Measurements from ENCODE around the gene TMEM9. TPM values are rescaled to one million over a fixed set of nuclear protein-coding genes. Genes with fewer than 3 reads are reported as not detected.

Gene TMEM9
- total RNA-seq, 2 experiments from 2014 or later: 28.7 to 30.6 TPM

DNA sequence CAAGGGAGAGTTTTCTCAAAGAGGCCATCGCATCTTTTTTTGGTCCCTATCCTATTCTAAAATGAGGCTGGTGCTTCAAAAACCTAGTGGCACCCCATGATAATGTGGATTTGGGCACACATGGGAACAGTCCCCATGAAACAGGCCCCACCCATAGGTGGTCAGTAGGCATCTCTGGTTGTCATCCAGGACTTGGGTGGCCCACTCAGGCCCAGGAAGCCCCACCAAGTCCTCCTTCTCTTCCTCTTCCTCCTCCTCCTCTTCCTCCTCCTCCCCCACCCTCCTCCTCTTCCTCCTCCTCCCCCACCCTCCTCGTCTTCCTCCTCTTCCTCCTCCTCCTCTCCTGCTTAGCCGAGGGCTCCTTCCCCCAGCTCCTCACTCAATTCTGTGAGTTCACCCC, 42.6 kb downstream of the TMEM9 start:
- intact Hi-C loops (cut with micrococcal nuclease): loop anchor here (10.0 kb wide), 1 partner anchor 137 kb away; no protein-coding TSS in a partner anchor
- DNase-seq: no peak
- ATAC-seq: no peak
- TF ChIP-seq, protein P1, sequence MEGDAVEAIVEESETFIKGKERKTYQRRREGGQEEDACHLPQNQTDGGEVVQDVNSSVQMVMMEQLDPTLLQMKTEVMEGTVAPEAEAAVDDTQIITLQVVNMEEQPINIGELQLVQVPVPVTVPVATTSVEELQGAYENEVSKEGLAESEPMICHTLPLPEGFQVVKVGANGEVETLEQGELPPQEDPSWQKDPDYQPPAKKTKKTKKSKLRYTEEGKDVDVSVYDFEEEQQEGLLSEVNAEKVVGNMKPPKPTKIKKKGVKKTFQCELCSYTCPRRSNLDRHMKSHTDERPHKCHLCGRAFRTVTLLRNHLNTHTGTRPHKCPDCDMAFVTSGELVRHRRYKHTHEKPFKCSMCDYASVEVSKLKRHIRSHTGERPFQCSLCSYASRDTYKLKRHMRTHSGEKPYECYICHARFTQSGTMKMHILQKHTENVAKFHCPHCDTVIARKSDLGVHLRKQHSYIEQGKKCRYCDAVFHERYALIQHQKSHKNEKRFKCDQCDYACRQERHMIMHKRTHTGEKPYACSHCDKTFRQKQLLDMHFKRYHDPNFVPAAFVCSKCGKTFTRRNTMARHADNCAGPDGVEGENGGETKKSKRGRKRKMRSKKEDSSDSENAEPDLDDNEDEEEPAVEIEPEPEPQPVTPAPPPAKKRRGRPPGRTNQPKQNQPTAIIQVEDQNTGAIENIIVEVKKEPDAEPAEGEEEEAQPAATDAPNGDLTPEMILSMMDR (IDR thresholded peaks at IDR 0.05): no peak
- H3K36me3 Mint-ChIP-seq (ENCODE audit: low read depth): no peaks in the 10 kb centered on the region
- no peak overlapping the region for H3K27ac Mint-ChIP-seq
- ChIA-PET CTCF (no interaction called here), POLR2A (no interaction called here)
- H3K4me3 Mint-ChIP-seq: no peak overlapping the region
- no peaks in the 10 kb centered on the region for H3K27me3 Mint-ChIP-seq
- no peaks in the 10 kb centered on the region for H3K9me3 Mint-ChIP-seq
- peaks cover 2% of the 10 kb centered on the region for H3K4me1 Mint-ChIP-seq (ENCODE audit: low read depth)

GRCh38 chr1:201111156-201111555, 43.1 kb downstream of the TMEM9 start:
- Mint-ChIP-seq H3K27me3 (no peaks in the 10 kb centered on the region), H3K4me3 (no peak overlapping the region), H3K36me3 (ENCODE audit: low read depth) (no peaks in the 10 kb centered on the region), H3K4me1 (ENCODE audit: low read depth) (peaks cover 2% of the 10 kb centered on the region), H3K27ac (no peak overlapping the region), H3K9me3 (no peaks in the 10 kb centered on the region)
- TF ChIP-seq, protein P1 (IDR thresholded peaks at IDR 0.05): no peak
- POLR2A ChIA-PET: no interaction called here
- intact Hi-C loops (cut with micrococcal nuclease): loop anchor here (10.0 kb wide), 1 partner anchor 136 kb away; no protein-coding TSS in a partner anchor
- ATAC-seq (no peak), DNase-seq (no peak)
- CTCF ChIA-PET: interaction anchor here (1.0 kb wide), 1 partner anchor 8 kb away, joined by 4 read pairs; no protein-coding TSS in a partner anchor

DNA sequence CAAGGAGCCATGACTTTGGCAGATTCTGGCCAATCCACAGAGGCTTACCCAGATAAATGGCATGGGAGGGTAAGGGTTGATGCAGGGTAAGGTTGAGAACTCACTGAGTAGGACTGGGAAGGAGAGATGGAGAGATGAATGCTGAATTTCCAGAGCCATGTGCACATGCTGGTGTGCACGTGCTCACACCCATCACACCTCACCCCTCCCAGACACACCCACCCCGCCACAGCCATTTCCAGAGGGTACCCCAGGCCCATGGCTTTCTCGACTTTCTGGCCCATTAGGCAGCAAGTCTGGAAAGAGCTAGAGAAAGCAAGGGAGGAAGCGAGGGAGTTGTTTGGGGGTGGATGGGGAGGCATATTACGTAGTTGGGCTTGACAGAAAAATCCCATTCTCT, 43.7 kb downstream of the TMEM9 start:
- Mint-ChIP-seq H3K4me1 (ENCODE audit: low read depth) (peaks cover 2% of the 10 kb centered on the region), H3K4me3 (no peak overlapping the region), H3K27ac (no peak overlapping the region), H3K27me3 (no peaks in the 10 kb centered on the region), H3K36me3 (ENCODE audit: low read depth) (no peaks in the 10 kb centered on the region), H3K9me3 (no peaks in the 10 kb centered on the region)
- TF ChIP-seq, protein P1 (IDR thresholded peaks at IDR 0.05): no peak
- ChIA-PET CTCF (interaction anchor here (1.0 kb wide), 1 partner anchor 9 kb away, joined by 4 read pairs; no protein-coding TSS in a partner anchor), POLR2A (no interaction called here)
- DNase-seq: no peak
- no peak for ATAC-seq
- intact Hi-C loops (cut with micrococcal nuclease): loop anchor here (10.0 kb wide), 1 partner anchor 136 kb away; no protein-coding TSS in a partner anchor

DNA sequence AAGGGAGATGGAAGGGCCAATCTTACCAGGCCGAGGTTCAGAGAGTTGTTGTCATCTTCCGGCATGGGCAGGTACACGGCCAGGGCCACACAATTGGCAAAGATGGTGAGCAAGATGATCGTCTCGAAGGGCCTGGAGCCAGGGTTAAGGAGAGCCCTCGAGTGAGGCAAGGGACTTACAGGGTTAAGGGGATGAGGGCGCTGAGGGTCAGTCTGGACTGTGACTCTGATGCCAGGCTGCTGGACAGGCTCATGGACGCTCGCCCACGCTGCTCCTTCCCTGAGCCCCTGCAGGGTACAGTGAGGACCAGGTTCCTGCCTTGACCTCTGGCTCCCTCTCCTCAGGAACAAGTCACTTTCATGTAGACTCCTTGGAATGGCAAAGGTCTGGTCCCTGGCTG, 44.1 kb downstream of the TMEM9 start:
- no peaks in the 10 kb centered on the region for H3K9me3 Mint-ChIP-seq
- no peak overlapping the region for H3K27ac Mint-ChIP-seq
- ATAC-seq: no peak
- no peak overlapping the region for H3K4me3 Mint-ChIP-seq
- TF ChIP-seq, protein P1 (IDR thresholded peaks at IDR 0.05): no peak
- H3K36me3 Mint-ChIP-seq (ENCODE audit: low read depth): no peaks in the 10 kb centered on the region
- H3K27me3 Mint-ChIP-seq: no peaks in the 10 kb centered on the region
- POLR2A ChIA-PET: no interaction called here
- H3K4me1 Mint-ChIP-seq (ENCODE audit: low read depth): peaks cover 2% of the 10 kb centered on the region
- no peak for DNase-seq
- CTCF ChIA-PET: interaction anchor here (1.0 to 1.2 kb wide), 2 partner anchors 9 kb away, joined by 4 to 8 read pairs; no protein-coding TSS in a partner anchor
- intact Hi-C loops (cut with micrococcal nuclease): loop anchor here (10.0 kb wide), 1 partner anchor 135 kb away; no protein-coding TSS in a partner anchor

DNA sequence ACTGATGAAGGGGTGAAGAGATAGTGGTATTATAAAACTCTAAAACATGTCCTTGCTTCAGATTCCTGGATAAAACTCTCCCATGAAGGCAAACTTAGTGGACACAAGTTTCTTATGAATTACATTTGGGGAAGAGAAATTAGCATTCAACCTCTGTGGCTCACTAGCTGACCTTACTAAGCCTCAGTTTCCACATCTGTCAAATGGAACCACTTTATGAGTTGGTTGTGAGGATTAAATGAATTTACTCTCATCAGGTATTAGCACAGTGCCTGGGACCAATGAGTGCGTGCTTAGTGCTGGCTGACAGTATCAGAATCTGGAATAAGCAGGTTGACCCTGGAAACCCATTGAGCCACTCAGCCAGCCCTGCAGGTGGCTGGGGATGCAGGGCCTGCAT, 44.6 kb downstream of the TMEM9 start:
- no peaks in the 10 kb centered on the region for H3K27me3 Mint-ChIP-seq
- H3K36me3 Mint-ChIP-seq (ENCODE audit: low read depth): no peaks in the 10 kb centered on the region
- no peaks in the 10 kb centered on the region for H3K9me3 Mint-ChIP-seq
- H3K27ac Mint-ChIP-seq: no peak overlapping the region
- ChIA-PET POLR2A (no interaction called here), CTCF (interaction anchor here (1.2 kb wide), 1 partner anchor 10 kb away, joined by 8 read pairs; no protein-coding TSS in a partner anchor)
- intact Hi-C loops (cut with micrococcal nuclease): loop anchor here (10.0 kb wide), 1 partner anchor 135 kb away; no protein-coding TSS in a partner anchor
- no peaks in the 10 kb centered on the region for H3K4me1 Mint-ChIP-seq (ENCODE audit: low read depth)
- H3K4me3 Mint-ChIP-seq: no peak overlapping the region
- ATAC-seq: no peak
- TF ChIP-seq, protein P1 (IDR thresholded peaks at IDR 0.05): no peak
- DNase-seq: no peak
